Right lobe of liver (tissue), 6 donors: Measurements from ENCODE around the gene LGALS3BP. TPM values are rescaled to one million over a fixed set of nuclear protein-coding genes. Genes with fewer than 3 reads are reported as not detected.

Source experiments
- ATAC-seq, 4 donors: fragments of 200-7000 bp; cut with Tn5 transposase; one replicate each; pipeline ENCODE4 v1.9.1; 2020; ENCODE audit warnings: mild to moderate bottlenecking in 4 of 4, moderate library complexity in 4 of 4
- DNase-seq, 3 donors: peaks; one replicate each; pipeline ENCODE4 v3.0.0-alpha.2; 2020
- H3K27ac ChIP-seq, 3 donors: fragments of 200-600 bp; one replicate each; pipeline ENCODE4 v1.8.0; 2022
- H3K27me3 ChIP-seq, 2 donors: fragments of 200-600 bp; one replicate each; pipeline ENCODE4 v1.8.0; 2022
- H3K36me3 ChIP-seq, 4 donors: fragments of 200-600 bp; sonication (generic) in 1 of 4; one replicate each; pipeline versions ENCODE4 v1.5.1 to v1.8.0; 2017 to 2022; ENCODE audit warnings: control low read depth in 1 of 4
- H3K4me1 ChIP-seq, 4 donors: fragments of 200-600 bp; sonication (generic) in 1 of 4; one replicate each; pipeline versions ENCODE4 v1.5.1 to v1.8.0; 2017 to 2022; ENCODE audit warnings: control low read depth in 1 of 4
- H3K4me3 ChIP-seq, 3 donors: fragments of 200-600 bp; one replicate each; pipeline ENCODE4 v1.8.0; 2022
- H3K9me3 ChIP-seq, 4 donors: fragments of 200-600 bp; sonication (generic) in 1 of 4; one replicate each; pipeline versions ENCODE4 v1.5.1 to v1.8.0; 2017 to 2022; ENCODE audit warnings: control low read depth in 1 of 4
- POLR2A ChIP-seq: fragments of 450-650 bp; IDR thresholded peaks from one replicate; pipeline ENCODE4 v1.6.1; 2017; ENCODE audit warnings: antibody characterized with exemption, mild to moderate bottlenecking
- WGBS: methylation state at CpG from one replicate; pipeline ENCODE4 v1.1.6; 2018; ENCODE audit warnings: low coverage, low lambda C conversion rate; ENCODE audit not compliant: insufficient coverage; ENCODE audit errors: missing lambda C conversion rate; 5-methylcytosine and 5-hydroxymethylcytosine counted together
- intact Hi-C, 2 donors: fragments of 100-400 bp; cut with DNase I; formaldehyde crosslinking; loops; one replicate each; pipeline versions ENCODE4 v1.11.2 to v1.14.1; 2022
- total RNA-seq, 6 experiments: library from RNA; depleted of rRNA in 2 of 6; stranded (reverse); fragments of >200 nt in 2 of 6; fragmentation: NEBNext Ultra II Directional in 3 of 6; extraction: Animal tissue kit (Norgen Biotek cat#: 25700) in 3 of 6; gene quantifications; one replicate each; pipeline versions ENCODE4 v1.1.0 to v1.2.4, GENCODE V29; 2016 to 2023
- TF ChIP-seq, protein P1 (sequence below), 4 donors: fragments of 200-600 bp in 3 of 4; fragments of 450-650 bp in 1 of 4; IDR thresholded peaks; one replicate each; pipeline versions ENCODE4 v1.5.1 to v1.8.0; 2016 to 2022; ENCODE audit warnings: antibody characterized with exemption in 4 of 4, mild to moderate bottlenecking in 2 of 4
- donor health status: DM: no; HTN: yes; CAD: no.
- donor health status: DM: no; HTN: no; CAD: no.
- donor health status: DM: no; HTN: no; CAD: no.
- donor health status: DM: no; HTN: yes; CAD: no.
- donor health status: DM: no; HTN: yes; CAD: no.

LGALS3BP gene
- total RNA-seq, 6 experiments from 2014 or later, result 82.8 to 257 (median 121) TPM

DNA sequence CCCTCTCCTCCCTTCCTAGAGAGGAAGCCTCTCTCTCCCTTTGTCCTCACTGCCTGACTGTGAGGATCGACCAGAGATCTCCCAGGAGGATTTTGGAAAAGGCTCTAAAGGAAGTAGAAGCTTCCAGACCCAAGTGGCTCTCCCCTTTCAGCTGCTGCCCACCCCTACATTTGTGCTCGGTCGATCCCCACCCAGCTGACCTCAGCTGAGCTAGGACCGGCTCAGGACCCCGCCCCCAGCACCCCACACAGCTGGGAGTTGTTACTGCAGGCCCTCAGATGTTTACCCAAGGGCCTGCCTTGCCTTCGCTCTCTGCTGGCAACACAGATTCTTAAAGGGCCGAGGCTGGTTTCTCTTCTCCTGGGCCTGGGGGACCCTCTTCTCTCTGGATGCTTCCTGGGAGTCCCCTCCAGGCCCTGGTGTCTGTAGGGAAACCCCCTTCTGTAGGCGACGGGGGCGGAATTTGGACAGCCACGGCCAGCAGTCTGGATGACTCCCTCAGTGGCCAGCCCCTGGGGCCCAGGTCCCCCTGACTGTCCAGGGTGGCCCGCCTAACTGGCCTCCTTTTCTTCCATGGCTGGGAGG, 27.7 kb downstream of the LGALS3BP start:
- Histone ChIP-seq H3K36me3 (no peaks in the 10 kb centered on the region), H3K27ac (no peak overlapping the region), H3K4me3 (no peak overlapping the region), H3K4me1 (no peaks in the 10 kb centered on the region), H3K27me3 (no peaks in the 10 kb centered on the region), H3K9me3 (no peaks in the 10 kb centered on the region)
- no peak for TF ChIP-seq POLR2A
- TF ChIP-seq, protein P1, sequence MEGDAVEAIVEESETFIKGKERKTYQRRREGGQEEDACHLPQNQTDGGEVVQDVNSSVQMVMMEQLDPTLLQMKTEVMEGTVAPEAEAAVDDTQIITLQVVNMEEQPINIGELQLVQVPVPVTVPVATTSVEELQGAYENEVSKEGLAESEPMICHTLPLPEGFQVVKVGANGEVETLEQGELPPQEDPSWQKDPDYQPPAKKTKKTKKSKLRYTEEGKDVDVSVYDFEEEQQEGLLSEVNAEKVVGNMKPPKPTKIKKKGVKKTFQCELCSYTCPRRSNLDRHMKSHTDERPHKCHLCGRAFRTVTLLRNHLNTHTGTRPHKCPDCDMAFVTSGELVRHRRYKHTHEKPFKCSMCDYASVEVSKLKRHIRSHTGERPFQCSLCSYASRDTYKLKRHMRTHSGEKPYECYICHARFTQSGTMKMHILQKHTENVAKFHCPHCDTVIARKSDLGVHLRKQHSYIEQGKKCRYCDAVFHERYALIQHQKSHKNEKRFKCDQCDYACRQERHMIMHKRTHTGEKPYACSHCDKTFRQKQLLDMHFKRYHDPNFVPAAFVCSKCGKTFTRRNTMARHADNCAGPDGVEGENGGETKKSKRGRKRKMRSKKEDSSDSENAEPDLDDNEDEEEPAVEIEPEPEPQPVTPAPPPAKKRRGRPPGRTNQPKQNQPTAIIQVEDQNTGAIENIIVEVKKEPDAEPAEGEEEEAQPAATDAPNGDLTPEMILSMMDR (IDR thresholded peaks at IDR 0.05), result no peak
- intact Hi-C loops, result no loop called here
- no peak for DNase-seq
- ATAC-seq, result no peak
- 16% methylated on average over 5 of the region's 12 CpGs for WGBS

GRCh38 chr17:78950870-78951269, 28.9 kb downstream of the LGALS3BP start:
- H3K4me3 ChIP-seq, result no peak overlapping the region
- no peaks in the 10 kb centered on the region for H3K9me3 ChIP-seq
- DNase-seq (no peak), ATAC-seq (no peak)
- no peak overlapping the region for H3K27ac ChIP-seq
- TF ChIP-seq POLR2A, result no peak
- TF ChIP-seq, protein P1 (IDR thresholded peaks at IDR 0.05), result no peak
- H3K36me3 ChIP-seq, result no peaks in the 10 kb centered on the region
- 67% methylated on average over 1 of the region's 2 CpGs for WGBS
- no peaks in the 10 kb centered on the region for H3K4me1 ChIP-seq
- intact Hi-C loops, result no loop called here
- no peaks in the 10 kb centered on the region for H3K27me3 ChIP-seq

- no peaks in the 10 kb centered on the region for H3K4me1 ChIP-seq
- no peak overlapping the region for H3K27ac ChIP-seq
- WGBS, result 51% methylated on average over 11 of the region's 18 CpGs
- ATAC-seq, result peak; percentile 61 to 84 (median 77)
- H3K4me3 ChIP-seq, result no peak overlapping the region
- H3K9me3 ChIP-seq, result no peaks in the 10 kb centered on the region
- no peaks in the 10 kb centered on the region for H3K36me3 ChIP-seq
- TF ChIP-seq POLR2A, result no peak
- TF ChIP-seq, protein P1 (IDR thresholded peaks at IDR 0.05), result no peak
- intact Hi-C loops, result no loop called here
- peak in 1 of 3 donors; percentile 53 for DNase-seq
- H3K27me3 ChIP-seq, result no peaks in the 10 kb centered on the region
Measured at GRCh38 chr17:78947235-78948149, 32.2 kb downstream of the LGALS3BP start.

- 74% methylated on average over 6 of the region's 8 CpGs for WGBS
- Histone ChIP-seq H3K4me3 (no peak overlapping the region), H3K4me1 (no peaks in the 10 kb centered on the region), H3K36me3 (no peaks in the 10 kb centered on the region), H3K9me3 (no peaks in the 10 kb centered on the region), H3K27ac (peak overlapping the region in 1 of 3 donors; percentile 8), H3K27me3 (no peaks in the 10 kb centered on the region)
- TF ChIP-seq POLR2A, result no peak
- TF ChIP-seq, protein P1 (IDR thresholded peaks at IDR 0.05), result no peak
- no peak for ATAC-seq
- no peak for DNase-seq
- intact Hi-C loops, result no loop called here
Measured at GRCh38 chr17:78946631-78947030, 33.1 kb downstream of the LGALS3BP start.
